WTC11 (cell line): ENCODE results near the gene WDR59. TPM values are rescaled to one million over a fixed set of nuclear protein-coding genes. Genes with fewer than 3 reads are reported as not detected.
A peak's percentile ranks its signal among the peaks of the same experiment; 100 is the strongest.

Source experiments
- ATAC-seq: fragments of 200-7000 bp; cut with Tn5 transposase; 2 replicates; pipeline ENCODE4 v1.10.0; 2021; ENCODE audit warnings: mild to moderate bottlenecking, moderate library complexity
- CTCF ChIA-PET: fragments of 300-600 bp; sonication (Branson Sonifier 250); formaldehyde crosslinking; loops from one replicate; lab custom pipeline; 2021; ENCODE audit warnings: antibody characterized with exemption; lab: Charles Lee
- POLR2A ChIA-PET: fragments of 350-600 bp; sonication (Branson Sonifier 250); formaldehyde crosslinking; loops from one replicate; lab custom pipeline; 2021; ENCODE audit warnings: antibody characterized with exemption; lab: Charles Lee
- DNase-seq: peaks from one replicate; pipeline ENCODE4 v3.0.0; 2021; ENCODE audit warnings: low spot score
- H3K27ac Mint-ChIP-seq: 2 replicates; pipeline ENCODE4 v1.8.0; 2021; ENCODE audit warnings: mixed read lengths
- H3K27me3 Mint-ChIP-seq: 2 replicates; pipeline ENCODE4 v1.8.0; 2021; ENCODE audit warnings: low read depth, mild to moderate bottlenecking, moderate library complexity, mixed read lengths
- H3K36me3 Mint-ChIP-seq: 2 replicates; pipeline ENCODE4 v1.8.0; 2021; ENCODE audit warnings: mixed read lengths
- H3K4me1 Mint-ChIP-seq: 2 replicates; pipeline ENCODE4 v1.8.0; 2022; ENCODE audit warnings: mixed read lengths
- H3K4me3 Mint-ChIP-seq: 2 replicates; pipeline ENCODE4 v1.8.0; 2021; ENCODE audit warnings: mild to moderate bottlenecking, moderate library complexity, mixed read lengths
- H3K9me3 Mint-ChIP-seq: 2 replicates; pipeline ENCODE4 v1.8.0; 2021; ENCODE audit warnings: mixed read lengths
- AR ChIP-seq: fragments of 250-450 bp; sonication (Bioruptor Pico); IDR thresholded peaks from 2 replicates; pipeline ENCODE4 v1.9.0; 2021; ENCODE audit warnings: mild to moderate bottlenecking
- ATF1 ChIP-seq: sonication (generic); formaldehyde crosslinking; IDR thresholded peaks from 2 replicates; pipeline ENCODE4 v1.8.1; 2023; ENCODE audit warnings: mild to moderate bottlenecking, moderate library complexity, missing genetic modification reagents
- CBFB ChIP-seq: sonication (generic); formaldehyde crosslinking; IDR thresholded peaks from 2 replicates; pipeline ENCODE4 v1.8.1; 2022; ENCODE audit warnings: mild to moderate bottlenecking, low read depth, missing genetic modification reagents
- E2F4 ChIP-seq: sonication (generic); formaldehyde crosslinking; IDR thresholded peaks from 2 replicates; pipeline ENCODE4 v1.8.1; 2022; ENCODE audit warnings: low read depth, mild to moderate bottlenecking, moderate library complexity, missing genetic modification reagents, borderline replicate concordance
- EMX1 ChIP-seq: fragments of 250-450 bp; sonication (Bioruptor Pico); IDR thresholded peaks from 2 replicates; pipeline ENCODE4 v1.8.0; 2021; ENCODE audit warnings: mild to moderate bottlenecking
- MLX ChIP-seq: sonication (generic); formaldehyde crosslinking; IDR thresholded peaks from 2 replicates; pipeline ENCODE4 v1.8.1; 2023; ENCODE audit warnings: mild to moderate bottlenecking, missing genetic modification reagents, moderate library complexity
- MYBL2 ChIP-seq: sonication (generic); formaldehyde crosslinking; IDR thresholded peaks from 2 replicates; pipeline ENCODE4 v1.8.1; 2023; ENCODE audit warnings: mild to moderate bottlenecking, moderate library complexity, missing genetic modification reagents
- NFE2L1 ChIP-seq: sonication (generic); formaldehyde crosslinking; IDR thresholded peaks from 2 replicates; pipeline ENCODE4 v1.8.1; 2023; ENCODE audit warnings: missing genetic modification reagents
- NFYB ChIP-seq: sonication (generic); formaldehyde crosslinking; conservative IDR thresholded peaks from 2 replicates; pipeline ENCODE4 v1.8.0; 2022; ENCODE audit warnings: low read depth, missing genetic modification reagents
- NR2C2 ChIP-seq: sonication (generic); formaldehyde crosslinking; IDR thresholded peaks from 2 replicates; pipeline ENCODE4 v1.8.0; 2022; ENCODE audit warnings: mild to moderate bottlenecking, missing genetic modification reagents
- PRRX2 ChIP-seq: fragments of 250-450 bp; sonication (Bioruptor Pico); IDR thresholded peaks from 2 replicates; pipeline ENCODE4 v1.8.0; 2021; ENCODE audit warnings: mild to moderate bottlenecking
- TEAD4 ChIP-seq: sonication (generic); formaldehyde crosslinking; IDR thresholded peaks from 2 replicates; pipeline ENCODE4 v1.8.0; 2022; ENCODE audit warnings: mild to moderate bottlenecking, missing genetic modification reagents
- USF2 ChIP-seq: sonication (generic); formaldehyde crosslinking; IDR thresholded peaks from 2 replicates; pipeline ENCODE4 v1.8.1; 2023; ENCODE audit warnings: mild to moderate bottlenecking, missing genetic modification reagents, moderate library complexity
- ZNF121 ChIP-seq: sonication (generic); formaldehyde crosslinking; IDR thresholded peaks from 2 replicates; pipeline ENCODE4 v1.8.0; 2023; ENCODE audit warnings: missing genetic modification reagents
- ZNF263 ChIP-seq: sonication (generic); formaldehyde crosslinking; IDR thresholded peaks from 2 replicates; pipeline ENCODE4 v1.8.1; 2022; ENCODE audit warnings: low read depth, mild to moderate bottlenecking, moderate library complexity, missing genetic modification reagents
- total RNA-seq: library from RNA; stranded (reverse); gene quantifications from 3 replicates; pipeline ENCODE4 v1.2.3, GENCODE V29; 2021
- TF ChIP-seq, protein P1 (sequence below): fragments of 250-450 bp; sonication (Bioruptor Pico); conservative IDR thresholded peaks from 2 replicates; pipeline ENCODE4 v1.9.0; 2021; ENCODE audit warnings: mild to moderate bottlenecking
- TF ChIP-seq, protein P2 (sequence below): sonication (generic); formaldehyde crosslinking; IDR thresholded peaks from 2 replicates; pipeline ENCODE4 v1.8.0; 2023; ENCODE audit warnings: missing genetic modification reagents
- TF ChIP-seq, protein P3 (sequence below): sonication (generic); formaldehyde crosslinking; IDR thresholded peaks from 2 replicates; pipeline ENCODE4 v1.8.0; 2022; ENCODE audit warnings: mild to moderate bottlenecking, missing genetic modification reagents
- TF ChIP-seq, protein P4 (sequence below): fragments of 200-600 bp; IDR thresholded peaks from 2 replicates; pipeline ENCODE4 v1.8.0; 2022; ENCODE audit warnings: antibody characterized with exemption

WDR59 gene
- total RNA-seq, 1 experiment from 2014 or later, result 100 TPM

- POLR2A ChIA-PET, result no interaction called here
- TF ChIP-seq ATF1 (CRISPR knock-in tag) (no peak), ZNF121 (CRISPR knock-in tag) (peak; percentile 93), TEAD4 (CRISPR knock-in tag) (no peak), PRRX2 (CRISPR knock-in tag) (no peak), MYBL2 (CRISPR knock-in tag) (no peak), MLX (CRISPR knock-in tag) (no peak), NFE2L1 (CRISPR knock-in tag) (no peak)
- TF ChIP-seq, protein P1, sequence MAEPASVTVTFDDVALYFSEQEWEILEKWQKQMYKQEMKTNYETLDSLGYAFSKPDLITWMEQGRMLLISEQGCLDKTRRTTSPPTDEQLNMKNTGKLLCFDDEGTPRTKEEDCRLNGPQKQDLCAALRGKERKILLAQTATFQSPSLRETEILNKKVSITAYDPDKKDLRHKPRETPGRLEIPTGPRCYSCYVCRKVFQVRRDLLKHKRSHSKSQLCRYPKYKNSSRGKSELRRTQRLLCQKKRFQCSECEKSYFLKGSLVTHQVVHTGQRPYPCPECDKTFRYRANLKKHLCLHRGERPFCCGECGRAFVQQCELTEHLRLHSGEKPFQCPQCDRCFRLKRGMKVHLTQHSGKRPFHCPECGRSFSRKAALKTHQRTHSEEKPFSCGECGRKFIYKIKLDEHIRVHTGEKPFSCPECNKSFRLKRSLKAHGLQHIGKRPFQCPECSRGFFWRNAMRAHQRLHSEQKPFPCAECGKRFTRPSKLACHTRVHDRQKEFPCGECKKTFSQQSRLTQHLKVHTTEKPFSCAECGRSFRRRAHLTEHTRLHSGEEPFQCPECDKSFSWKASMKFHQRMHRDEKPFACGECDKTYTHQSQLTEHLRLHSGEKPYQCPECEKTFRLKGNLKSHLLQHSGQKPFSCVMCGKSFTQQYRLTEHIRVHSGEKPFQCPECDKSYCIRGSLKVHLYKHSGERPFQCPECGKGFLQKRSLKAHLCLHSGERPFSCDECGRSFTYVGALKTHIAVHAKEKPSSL (CRISPR knock-in tag), result no peak
- Mint-ChIP-seq H3K9me3 (peaks cover 5% of the 10 kb centered on the region; the same call in 1 of the 2 replicates), H3K4me1 (peaks cover 79% of the 10 kb centered on the region), H3K27ac (peak overlapping the region; percentile 87), H3K4me3 (no peak overlapping the region), H3K27me3 (no peaks in the 10 kb centered on the region), H3K36me3 (peaks cover 4% of the 10 kb centered on the region; the same call in 1 of the 2 replicates)
- ATAC-seq (no peak), DNase-seq (no peak)
- CTCF ChIA-PET, result interaction anchor here (1.1 to 1.6 kb wide), 3 partner anchors 94 to 243 kb away, joined by 3 to 6 read pairs (median 3); partner anchors contain the start of gene FA2H
These were observed 116.9 kb downstream of the WDR59 start for GRCh38 chr16:74868035-74868434.

DNA sequence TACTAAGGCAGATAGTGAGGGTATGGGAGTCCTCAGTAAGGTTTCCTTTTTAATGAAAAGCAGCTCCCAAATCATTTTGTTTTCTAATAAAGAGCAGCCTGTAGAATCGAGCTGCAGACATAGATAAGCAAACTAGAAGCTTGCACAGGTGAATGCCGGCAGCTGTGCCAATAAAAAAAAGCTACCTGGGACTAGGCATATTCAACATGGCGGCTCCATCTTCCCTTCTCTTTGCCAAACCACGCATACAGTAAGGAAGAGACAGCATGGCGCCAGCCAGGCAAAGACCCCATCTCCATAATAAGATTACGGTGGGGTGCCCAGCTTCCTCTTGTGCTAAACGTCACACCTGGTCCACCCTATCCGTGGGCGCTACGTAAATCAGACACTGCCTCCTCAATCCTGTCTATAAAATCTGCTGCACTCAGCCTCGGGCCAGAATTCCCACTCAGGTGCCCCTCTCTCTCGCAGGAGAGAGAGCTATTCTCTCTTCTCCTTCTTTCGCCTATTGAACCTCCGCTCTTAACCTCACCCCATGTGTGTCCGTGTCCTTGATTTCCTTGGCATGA, 117.6 kb downstream of the WDR59 start:
- Mint-ChIP-seq H3K9me3 (peaks cover 5% of the 10 kb centered on the region; the same call in 1 of the 2 replicates), H3K27me3 (no peaks in the 10 kb centered on the region), H3K4me1 (peaks cover 86% of the 10 kb centered on the region), H3K27ac (peak overlapping the region; percentile 87), H3K4me3 (no peak overlapping the region), H3K36me3 (peaks cover 4% of the 10 kb centered on the region; the same call in 1 of the 2 replicates)
- DNase-seq, result no peak
- TF ChIP-seq, protein P2, sequence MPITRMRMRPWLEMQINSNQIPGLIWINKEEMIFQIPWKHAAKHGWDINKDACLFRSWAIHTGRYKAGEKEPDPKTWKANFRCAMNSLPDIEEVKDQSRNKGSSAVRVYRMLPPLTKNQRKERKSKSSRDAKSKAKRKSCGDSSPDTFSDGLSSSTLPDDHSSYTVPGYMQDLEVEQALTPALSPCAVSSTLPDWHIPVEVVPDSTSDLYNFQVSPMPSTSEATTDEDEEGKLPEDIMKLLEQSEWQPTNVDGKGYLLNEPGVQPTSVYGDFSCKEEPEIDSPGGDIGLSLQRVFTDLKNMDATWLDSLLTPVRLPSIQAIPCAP (CRISPR knock-in tag), result no peak
- TF ChIP-seq, protein P3, sequence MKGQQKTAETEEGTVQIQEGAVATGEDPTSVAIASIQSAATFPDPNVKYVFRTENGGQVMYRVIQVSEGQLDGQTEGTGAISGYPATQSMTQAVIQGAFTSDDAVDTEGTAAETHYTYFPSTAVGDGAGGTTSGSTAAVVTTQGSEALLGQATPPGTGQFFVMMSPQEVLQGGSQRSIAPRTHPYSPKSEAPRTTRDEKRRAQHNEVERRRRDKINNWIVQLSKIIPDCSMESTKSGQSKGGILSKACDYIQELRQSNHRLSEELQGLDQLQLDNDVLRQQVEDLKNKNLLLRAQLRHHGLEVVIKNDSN (CRISPR knock-in tag), result no peak
- TF ChIP-seq ZNF263 (no peak), AR (CRISPR knock-in tag) (no peak), EMX1 (CRISPR knock-in tag) (no peak)
- ChIA-PET POLR2A (no interaction called here), CTCF (interaction anchor here (1.1 to 1.6 kb wide), 3 partner anchors 93 to 244 kb away, joined by 3 to 6 read pairs (median 3); partner anchors contain the start of gene FA2H)
- ATAC-seq, result no peak

GRCh38 chr16:74865922-74866598, 118.9 kb downstream of the WDR59 start:
- H3K4me1 Mint-ChIP-seq, result peaks cover 75% of the 10 kb centered on the region
- TF ChIP-seq E2F4 (CRISPR knock-in tag) (no peak), USF2 (peak; percentile 67), CBFB (CRISPR knock-in tag) (no peak), ZNF121 (CRISPR knock-in tag) (peak; percentile 91), NR2C2 (CRISPR knock-in tag) (no peak), NFYB (CRISPR knock-in tag) (no peak)
- TF ChIP-seq, protein P4, sequence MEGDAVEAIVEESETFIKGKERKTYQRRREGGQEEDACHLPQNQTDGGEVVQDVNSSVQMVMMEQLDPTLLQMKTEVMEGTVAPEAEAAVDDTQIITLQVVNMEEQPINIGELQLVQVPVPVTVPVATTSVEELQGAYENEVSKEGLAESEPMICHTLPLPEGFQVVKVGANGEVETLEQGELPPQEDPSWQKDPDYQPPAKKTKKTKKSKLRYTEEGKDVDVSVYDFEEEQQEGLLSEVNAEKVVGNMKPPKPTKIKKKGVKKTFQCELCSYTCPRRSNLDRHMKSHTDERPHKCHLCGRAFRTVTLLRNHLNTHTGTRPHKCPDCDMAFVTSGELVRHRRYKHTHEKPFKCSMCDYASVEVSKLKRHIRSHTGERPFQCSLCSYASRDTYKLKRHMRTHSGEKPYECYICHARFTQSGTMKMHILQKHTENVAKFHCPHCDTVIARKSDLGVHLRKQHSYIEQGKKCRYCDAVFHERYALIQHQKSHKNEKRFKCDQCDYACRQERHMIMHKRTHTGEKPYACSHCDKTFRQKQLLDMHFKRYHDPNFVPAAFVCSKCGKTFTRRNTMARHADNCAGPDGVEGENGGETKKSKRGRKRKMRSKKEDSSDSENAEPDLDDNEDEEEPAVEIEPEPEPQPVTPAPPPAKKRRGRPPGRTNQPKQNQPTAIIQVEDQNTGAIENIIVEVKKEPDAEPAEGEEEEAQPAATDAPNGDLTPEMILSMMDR, result no peak

More at GRCh38 chr16:74865922-74866598, 118.9 kb downstream of the WDR59 start:
- H3K27ac Mint-ChIP-seq, result peak overlapping the region; percentile 94
- ChIA-PET POLR2A (no interaction called here), CTCF (interaction anchor here (0.7 kb wide), 1 partner anchor 188 kb away, joined by 3 read pairs; no protein-coding TSS in a partner anchor)
- H3K4me3 Mint-ChIP-seq, result peak overlapping the region; percentile 54
- ATAC-seq (peak; percentile 86), DNase-seq (peak; percentile 55)
- peaks cover 5% of the 10 kb centered on the region; the same call in 1 of the 2 replicates for H3K9me3 Mint-ChIP-seq
- H3K36me3 Mint-ChIP-seq, result no peaks in the 10 kb centered on the region
- no peaks in the 10 kb centered on the region for H3K27me3 Mint-ChIP-seq
